HG03571 (cell line): ENCODE measurements around the gene TIMP2.
"Not testable (repeated sequence)": the region's sequence is repeated elsewhere in the genome, so short reads cannot be mapped to it uniquely, and the experiment has no call there.

Experiments
- ATAC-seq: cut with Tn5 transposase; IDR thresholded peaks from one replicate; pipeline ENCODE4 v1.9.1; 2021; ENCODE audit not compliant: unreplicated experiment

Gene TIMP2

DNA sequence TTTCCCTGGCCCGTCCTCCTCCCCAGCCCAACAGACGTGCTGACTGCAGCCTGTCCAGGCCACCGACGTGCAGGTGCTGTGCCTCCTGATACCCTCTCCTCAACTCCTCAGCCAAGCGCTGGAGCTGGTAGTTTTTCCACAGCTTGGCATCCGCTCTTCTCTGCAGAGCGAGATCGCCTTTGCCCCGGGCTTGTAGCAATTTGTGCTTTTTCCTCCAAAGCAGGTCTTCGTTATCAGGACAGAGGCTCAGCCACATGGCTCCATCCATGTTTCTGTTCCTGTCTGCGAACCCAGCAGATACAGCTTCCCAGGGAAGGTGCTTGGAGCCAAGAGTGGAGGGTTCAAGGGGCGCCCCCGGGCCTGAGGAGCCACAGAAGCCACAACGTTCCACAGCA, 33.1 kb downstream of the TIMP2 start:
- ATAC-seq, result no peak

DNA sequence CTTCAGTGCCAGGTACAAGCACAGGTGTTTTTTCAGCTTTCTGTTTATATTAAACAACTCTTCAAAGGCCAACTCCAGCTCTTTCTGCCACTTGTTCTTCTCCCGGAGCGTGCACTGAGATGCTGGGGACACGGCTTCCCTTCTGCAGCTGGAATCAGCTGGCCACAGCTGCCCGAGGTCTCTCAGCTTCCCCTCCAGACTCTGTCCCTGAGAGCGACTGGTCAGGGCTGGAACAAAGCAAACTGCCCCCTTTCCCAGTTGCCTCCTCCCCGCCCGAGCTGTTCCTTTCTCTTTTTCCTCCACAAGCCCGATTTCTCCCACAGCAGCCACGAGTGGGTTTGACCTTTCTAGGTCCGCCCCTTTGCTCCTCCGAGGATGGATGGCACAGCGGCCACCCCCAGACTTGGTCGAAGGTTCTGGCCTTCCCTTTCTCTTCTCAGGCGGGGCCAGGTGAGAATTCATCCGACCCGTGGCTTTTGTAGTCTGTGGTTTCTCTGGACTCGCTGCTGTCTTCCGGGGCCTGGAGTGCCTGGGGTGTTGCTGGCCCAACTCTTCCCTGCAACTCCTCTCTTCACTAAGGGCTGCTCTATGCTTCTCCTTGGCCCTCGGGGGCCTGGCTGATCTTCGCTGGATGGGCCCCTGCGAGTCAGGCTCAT, 33.7 kb downstream of the TIMP2 start:
- ATAC-seq, result no peak

DNA sequence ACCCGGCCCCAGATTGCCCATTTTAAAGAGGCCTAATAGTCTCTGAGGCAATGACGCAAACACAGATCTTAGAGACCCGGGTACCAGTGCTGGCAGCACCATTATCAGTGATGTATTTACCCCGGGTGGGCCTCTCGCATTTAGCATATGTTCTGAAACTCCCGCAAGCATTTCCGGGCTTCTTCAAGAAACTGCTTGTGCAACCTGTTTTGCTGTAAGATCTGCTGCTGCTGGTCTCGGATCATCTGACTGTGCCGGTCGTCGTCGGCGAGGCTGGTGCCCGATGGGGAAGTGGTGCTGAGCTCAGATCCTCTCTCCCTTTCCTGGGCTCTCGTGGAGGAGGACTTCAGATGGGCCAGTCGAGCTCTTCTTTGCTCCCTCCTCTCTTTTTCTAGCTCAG, 34.7 kb downstream of the TIMP2 start:
- ATAC-seq, result no peak

DNA sequence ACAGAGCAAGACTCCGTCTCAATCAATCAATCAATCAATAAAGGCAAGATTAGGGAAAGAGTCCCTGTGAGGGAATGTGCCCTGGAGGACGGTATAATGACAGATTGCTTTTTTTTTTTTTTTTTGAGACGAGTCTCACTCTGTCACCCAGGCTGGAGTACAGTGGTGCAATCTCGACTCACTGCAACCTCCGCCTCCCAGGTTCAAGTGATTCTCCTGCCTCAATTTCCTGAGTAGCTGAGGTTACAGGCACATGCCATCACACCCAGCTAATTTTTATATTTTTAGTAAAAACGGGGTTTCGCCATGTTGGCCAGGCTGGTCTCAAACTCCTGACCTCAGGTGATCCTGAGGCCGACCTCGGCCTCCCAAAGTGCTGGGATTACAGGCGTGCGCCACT, 35.1 kb downstream of the TIMP2 start:
- ATAC-seq, result not testable (repeated sequence)

DNA sequence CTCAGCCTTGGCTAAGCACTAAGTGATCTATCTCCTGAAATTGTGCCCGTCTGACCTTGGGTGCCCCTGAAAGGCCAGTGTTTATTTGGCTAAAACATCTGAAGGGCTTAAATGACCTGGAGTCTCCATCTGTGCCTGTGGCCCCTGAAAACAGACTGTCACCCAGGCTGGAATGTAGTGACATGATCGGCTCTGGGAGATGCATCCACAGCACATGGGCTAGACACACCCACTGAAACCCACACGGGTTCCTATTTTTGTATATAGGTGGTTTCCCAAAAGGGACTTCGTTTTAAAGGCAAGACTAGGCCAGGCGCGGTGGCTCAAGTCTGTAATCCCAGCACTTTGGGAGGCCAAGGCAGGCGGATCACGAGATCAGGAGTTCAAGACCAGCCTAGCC, 35.7 kb downstream of the TIMP2 start:
- ATAC-seq, result no peak

DNA sequence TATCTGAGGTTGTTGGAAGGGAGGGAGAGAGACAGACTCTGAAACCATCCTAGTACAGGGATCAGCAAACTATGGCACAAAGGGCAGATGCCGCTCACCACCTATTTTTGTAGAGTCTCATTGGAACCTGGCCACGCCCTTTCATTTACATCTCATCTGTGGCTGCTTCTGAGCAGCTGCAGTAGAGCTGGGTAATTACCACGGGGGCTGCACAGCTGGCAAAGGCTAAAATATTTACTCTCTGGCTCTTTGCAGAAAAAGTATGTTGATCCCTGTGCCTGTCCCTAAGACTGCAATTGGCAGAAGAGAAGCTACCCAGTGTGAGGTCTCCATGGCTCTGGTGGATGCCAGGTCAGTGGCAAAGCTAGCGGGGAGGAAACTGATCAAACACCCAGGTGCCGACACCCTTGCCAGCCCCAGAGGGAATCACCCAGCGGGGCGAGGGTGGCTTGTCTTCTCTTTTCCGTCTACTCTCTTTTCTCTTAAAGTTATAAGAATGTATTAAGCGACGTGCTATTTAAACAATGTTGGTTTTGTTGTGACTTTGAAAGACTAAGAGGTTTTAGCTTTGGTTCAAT, 36.2 kb downstream of the TIMP2 start:
- ATAC-seq, result no peak

DNA sequence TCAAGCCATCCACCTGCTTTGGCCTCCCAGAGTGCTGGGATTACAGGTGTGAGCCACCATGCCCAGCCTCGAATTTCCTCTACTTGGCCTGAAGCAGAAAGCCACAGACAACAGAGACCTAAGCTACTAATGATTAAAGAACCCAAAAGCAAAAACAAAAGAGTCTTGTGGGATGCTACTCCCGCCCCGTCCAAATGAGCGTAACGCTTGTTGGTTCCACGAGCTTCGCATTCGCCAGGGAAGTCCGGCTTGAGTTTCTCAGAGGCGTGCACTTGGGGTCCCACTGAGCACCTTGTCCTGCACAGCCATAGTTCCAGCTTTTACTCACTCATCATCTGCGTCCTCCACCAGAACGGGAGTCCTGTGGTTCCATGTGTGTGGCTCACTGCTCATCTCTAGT, 38.2 kb downstream of the TIMP2 start:
- ATAC-seq, result no peak

DNA sequence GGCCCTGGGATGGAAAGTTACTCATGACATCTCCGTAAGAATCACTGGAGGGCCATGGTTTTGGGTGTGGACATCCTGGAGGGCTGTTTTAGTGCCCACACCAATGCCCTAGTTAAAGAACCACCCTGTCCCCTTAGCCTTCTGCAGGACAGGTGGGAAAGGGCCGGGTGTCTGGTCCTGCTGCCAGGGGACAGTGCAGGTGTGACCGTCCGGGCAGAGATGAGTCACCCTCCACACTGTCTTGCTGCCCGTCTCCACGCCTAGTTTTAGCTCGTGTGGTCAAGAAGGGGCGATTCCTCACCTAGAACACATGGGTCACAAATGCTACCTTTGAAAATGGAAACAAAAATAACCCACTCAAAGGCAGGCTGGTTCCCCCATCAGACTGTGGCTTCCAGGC, 39.2 kb downstream of the TIMP2 start:
- no peak for ATAC-seq

DNA sequence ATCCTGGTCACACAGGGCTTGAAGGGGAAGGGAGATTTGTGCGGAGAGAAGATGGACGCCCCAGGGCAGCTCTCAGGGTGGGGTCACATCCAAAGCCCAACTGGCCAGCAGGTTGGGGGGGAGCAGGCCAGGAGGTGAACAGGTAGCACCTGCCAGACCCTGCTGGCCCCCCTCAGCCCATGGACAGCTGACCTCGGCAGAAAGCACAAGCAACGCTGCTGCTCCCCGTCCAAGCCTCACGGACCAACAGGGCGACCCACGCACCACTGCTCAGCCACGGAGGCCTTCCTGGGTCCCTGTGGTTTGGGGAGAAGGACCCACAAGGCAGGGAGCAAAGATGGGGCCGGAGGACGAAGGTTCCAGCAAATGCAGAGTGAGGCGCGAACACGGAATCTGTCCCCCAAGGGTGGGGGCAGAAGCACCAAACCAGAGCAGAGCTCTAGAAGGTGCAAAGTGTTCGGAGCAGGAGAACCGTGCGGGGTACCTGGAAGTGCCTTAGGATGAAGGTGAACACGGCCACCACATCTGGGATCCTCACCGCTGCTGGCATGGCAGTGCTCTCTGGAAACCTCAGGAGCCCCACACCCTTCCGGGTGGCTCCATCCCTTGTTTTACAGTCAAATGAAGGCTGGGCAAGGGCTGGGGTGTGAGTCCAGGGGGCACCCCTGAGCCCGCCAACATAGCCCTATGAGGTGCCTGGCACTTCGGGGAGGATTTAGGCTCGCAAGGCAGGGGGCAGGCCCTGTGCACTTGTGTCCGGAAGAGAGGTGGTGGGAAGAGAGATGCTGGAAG, 40.1 kb downstream of the TIMP2 start:
- no peak for ATAC-seq

DNA sequence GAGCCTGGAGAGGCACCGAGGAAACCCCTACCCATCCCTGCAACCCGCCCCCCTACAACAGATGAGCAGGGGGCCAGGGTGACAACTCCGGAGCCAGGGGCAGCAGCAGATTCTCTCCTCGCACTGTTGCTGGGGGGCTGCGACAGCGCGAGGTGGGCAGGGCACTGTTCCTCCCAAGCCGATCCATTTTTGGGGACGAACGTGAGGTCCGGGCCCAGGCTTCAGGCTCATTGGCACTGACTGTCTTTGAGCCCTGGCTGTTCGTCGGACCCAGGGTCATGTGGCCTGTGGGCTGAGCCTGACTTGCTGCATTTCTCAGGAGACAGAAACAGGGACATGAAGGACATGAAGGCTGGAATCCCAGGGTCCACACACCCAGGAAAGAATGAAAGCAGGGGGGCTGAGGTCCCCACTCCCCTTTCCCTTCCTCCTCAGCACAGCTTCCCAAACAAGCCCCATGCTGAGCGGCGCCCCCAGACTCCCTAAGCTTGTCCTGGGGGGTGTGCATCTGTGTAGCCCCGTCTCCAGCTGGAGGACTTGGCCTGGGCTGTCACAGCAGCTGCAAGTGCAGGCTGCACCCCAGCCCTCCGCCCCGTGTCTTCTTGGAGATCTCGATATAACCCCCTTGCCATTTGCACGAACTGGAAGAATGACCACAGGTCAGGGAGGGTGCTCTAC, 40.9 kb downstream of the TIMP2 start:
- ATAC-seq, result no peak

DNA sequence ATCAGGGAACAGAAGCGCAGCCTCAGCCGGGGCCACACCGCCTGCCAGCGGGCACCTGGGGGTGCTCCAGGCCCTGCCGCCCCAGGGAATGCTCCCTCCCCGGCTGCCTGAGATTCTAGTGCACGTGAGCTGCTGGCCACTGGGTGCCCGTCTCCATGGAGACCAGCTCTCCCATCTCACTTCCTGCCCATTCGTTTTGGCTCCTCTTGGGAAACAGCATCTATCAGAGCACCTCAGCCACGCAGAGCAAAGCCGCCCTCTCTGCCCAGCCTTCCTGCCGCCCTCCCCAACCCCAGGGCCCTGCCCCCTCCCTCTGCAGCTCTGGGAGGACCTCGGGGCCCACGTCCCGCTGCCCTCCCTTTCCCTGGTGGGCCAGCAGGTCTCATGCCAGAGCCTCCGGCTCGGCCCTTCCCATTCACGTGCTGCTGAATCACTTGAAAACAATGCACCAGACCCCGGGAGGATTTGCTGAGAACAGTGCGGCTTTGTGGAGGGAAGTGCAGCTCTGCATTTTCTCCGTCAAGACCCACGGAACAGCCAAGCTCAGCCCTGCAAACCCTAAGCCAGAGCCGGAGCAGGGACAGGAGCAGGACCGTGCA, 41.6 kb downstream of the TIMP2 start:
- no peak for ATAC-seq

DNA sequence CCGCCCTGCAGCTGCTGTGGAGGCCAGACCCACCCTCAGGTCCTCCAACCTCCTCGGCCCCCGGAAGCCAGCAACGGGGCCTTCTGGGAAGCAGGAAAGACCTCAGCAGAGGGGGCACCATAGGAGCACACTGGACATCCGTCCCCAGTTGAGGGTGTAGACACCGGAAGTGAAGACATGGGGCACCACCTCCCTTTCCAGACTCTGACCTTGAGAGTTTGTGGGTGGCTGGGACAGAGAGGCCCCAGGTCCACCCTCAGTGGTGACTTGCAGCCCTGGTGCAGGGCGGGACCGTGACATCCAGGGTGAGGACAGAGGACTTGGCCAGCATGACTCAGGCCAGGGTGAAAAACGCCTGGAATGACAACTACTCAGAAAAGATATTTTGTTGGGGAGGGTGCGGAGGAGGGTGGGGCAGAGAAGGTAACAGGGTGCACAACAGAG, 42.1 kb downstream of the TIMP2 start:
- no peak for ATAC-seq

DNA sequence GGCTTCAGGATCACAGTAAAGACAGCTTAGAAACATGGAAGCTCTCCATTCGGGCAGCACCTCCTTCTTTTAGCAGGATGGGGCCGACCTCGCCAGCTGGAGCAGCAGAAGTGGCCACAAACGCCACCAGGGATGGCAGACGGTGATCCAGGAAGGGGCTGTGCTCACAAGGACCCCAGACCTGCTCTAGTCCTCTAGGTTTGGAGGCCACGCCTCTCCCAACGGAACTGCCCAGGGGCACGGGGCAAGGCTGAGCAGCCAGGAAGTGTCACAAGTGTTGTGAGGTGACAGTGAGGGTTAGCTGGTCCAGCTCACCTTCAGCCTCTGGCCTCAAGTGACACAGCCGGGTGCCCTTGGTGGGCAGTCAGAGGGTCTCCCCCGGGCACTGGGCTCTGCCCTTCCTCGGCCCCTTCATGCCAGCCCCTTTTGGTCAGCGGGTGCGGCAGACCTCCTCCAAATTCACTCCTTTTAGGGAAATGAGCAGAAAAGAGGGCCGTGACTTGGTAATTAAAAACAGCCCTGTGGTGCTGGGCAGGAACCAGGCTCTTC, 42.6 kb downstream of the TIMP2 start:
- no peak for ATAC-seq

DNA sequence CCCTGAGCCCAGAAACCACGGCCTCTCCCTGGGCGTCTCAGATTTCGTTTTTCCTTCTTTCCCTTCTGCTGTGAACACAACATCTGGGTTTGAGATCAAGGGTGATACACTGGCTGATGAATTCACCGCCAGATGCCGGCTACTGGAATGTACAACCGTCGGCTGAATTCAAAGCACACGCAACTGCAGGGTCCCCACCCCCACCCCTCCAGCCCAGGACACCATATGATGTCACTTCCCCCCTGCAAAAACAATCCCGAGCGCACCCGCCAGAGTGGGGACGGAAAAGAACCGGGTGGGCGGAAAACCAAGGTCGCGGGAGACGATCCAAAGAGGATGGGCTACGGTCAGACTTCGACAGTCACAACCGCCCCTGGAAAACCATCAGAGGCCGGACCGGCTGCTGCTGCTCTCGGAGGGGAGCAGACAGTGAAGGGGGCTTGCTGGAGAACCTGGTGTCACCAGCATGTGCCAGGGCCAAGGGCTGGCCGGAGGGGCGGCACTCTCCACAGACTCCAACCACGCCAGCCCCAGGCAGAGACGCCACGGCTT, 45.5 kb downstream of the TIMP2 start:
- ATAC-seq, result no peak

DNA sequence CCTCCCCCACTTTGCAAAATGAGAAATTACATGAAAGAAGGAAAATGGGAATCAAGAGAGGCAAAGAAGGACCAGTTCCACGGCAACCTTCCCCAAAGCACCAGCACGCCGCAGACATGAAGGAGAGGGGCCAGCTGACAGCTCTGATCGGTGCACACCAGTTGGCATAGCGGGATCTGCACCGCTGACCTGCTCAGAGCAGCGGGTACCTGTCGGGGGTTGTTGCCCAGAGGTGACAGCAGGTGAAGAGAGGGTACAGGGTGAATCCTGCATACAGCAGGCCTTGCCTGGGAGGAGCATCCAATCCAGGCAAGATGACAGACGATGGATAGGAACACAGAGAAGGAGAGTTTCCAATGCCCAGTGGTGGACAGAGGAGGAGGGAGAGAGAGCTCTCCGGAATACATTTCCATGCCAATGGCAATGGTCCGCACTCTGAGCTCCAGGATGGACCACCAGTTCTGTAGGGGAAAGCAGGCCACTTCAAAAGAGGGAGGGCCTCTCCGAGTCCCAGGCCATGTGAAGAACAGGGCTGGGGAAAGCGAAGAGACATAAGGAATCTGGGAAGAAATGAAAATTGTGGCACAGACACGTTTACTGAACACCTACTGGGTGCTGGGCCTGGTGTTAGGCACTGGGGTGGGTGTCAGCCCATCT, 46.2 kb downstream of the TIMP2 start:
- ATAC-seq, result no peak

DNA sequence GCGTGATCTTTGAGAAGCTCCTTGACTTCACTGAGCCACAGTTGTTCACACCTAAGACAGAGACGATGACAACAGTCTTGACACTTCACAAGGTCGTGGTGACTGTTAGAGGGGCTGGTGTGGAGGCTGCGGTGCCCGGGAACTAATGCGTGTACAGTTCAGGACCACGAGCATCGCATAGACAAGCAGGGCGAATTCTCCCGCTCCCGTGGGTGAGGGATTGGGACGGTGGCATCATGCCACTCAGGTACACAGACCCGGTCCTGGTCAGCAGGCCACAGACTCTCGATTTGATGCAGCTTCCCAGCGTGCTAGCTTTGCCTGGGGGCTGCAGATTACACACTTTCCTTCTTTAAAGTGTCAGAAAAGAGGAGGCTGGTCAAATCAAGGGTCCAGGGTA, 46.9 kb downstream of the TIMP2 start:
- ATAC-seq, result no peak

DNA sequence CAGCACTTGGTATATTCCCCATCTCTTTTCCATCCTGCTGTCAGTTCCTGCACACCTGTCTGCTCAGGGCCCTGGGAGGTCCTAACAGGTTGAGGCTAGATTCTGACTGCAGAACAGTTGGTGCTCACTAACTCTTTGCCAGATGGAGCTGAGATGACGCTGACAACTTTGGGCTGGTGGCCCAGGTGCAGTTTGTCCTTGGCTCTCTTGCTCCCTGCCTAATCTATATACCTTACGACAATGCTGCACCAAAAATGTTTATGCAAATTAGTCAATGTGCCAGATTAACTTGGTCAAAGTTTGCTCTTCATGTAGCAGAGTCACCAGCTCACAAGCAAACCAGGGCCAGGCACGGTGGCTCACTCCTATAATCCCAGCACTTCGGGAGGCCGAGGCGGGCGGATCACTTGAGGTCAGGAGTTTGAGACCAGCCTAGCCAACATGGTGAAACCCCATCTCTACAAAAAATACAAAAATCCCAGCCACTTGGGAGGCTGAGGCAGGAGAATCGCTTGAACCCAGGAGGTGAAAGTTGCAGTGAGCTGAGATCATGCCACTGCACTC, 48.2 kb downstream of the TIMP2 start:
- not testable (repeated sequence) for ATAC-seq

DNA sequence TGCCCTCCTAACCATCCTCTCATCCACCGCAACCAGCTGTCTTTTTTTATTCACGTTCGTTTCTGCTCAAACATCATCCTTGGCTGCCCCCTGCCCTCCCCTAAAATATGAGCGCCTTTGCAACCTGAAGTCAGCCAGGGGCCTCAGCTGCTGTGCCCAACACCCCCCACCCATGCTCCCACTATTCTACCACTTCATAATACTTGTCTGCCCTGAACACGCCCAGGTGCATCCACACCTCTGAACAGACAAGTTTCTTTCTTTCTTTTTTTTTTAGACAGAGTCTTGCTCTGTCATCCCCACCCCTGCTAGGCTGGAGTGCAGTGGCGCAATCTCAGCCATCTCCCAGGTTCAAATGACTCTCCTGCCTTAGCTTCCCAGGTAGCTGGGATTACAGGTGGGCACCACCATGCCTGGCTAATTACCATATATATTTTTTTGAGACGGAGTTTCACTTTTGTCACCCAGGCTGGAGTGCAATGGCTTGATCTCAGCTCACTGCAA, 49.0 kb downstream of the TIMP2 start:
- ATAC-seq, result no peak

DNA sequence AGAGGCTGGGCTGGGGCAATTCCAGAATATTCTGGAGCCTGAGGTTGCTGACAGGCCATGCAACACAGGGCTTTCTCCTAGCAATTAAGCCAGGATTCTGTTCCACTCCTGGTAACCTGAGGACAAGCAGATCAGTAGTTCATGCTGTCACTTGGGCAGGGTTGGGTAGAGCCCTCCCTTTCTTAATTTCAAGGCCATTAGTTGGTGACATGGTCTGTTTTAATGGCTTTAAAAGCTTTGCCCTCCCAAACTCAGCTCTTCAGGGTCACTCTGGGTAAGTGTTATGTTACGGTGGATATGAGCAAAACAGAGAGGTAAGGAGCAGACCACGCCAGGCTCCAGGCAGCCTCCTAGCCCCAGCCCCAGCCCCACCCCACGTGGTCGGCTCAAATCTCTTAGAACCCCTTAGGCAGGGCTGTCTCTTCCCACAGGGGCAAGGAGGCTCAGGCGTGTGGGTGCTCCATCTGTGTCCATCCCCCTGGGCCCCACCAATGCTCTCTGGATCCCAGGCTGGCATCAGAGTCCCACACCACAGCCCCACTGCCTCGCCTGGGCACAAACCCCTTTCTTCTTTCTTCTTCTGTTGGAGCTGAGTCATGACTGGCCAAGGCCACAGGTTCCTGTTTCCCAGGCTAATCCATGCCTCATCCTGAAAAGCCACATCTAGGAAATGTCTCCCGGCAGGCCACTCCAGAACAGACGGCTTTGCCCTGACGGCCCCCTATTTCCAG, 49.7 kb downstream of the TIMP2 start:
- no peak for ATAC-seq
